Brain microvascular endothelial cell (primary cell): ENCODE measurements around the gene SKP1.

ENCODE experiments used
- DNase-seq: peaks from one replicate; pipeline ENCODE4 v3.0.0-alpha.2; 2020
- H3K27ac ChIP-seq: fragments of 250-450 bp; sonication (Bioruptor Pico); 2 replicates; pipeline ENCODE4 v1.5.1; 2020; ENCODE audit warnings: mild to moderate bottlenecking, moderate library complexity
- H3K27me3 ChIP-seq: fragments of 250-450 bp; sonication (Bioruptor Pico); replicated peaks from 2 replicates; pipeline ENCODE4 v1.5.1; 2020; ENCODE audit warnings: mild to moderate bottlenecking
- H3K36me3 ChIP-seq: fragments of 250-450 bp; sonication (Bioruptor Pico); replicated peaks from 2 replicates; pipeline ENCODE4 v1.5.1; 2020; ENCODE audit warnings: mild to moderate bottlenecking
- H3K4me3 ChIP-seq: 2 replicates; pipeline ENCODE4 v1.5.1; 2011; ENCODE audit warnings: low read depth, mild to moderate bottlenecking, control low read depth, low read length, moderate library complexity
- CTCF ChIP-seq: IDR thresholded peaks from 2 replicates; pipeline ENCODE4 v1.5.1; 2011; ENCODE audit warnings: low read depth, mild to moderate bottlenecking, moderate library complexity, low read length, control low read depth, inconsistent platforms; ENCODE audit errors: missing control alignments
- in situ Hi-C: cut with HindIII; loops from 2 replicates; pipeline ENCODE4 v1.10.0; 2017; ENCODE audit warnings: low sequenced_read_pairs, low pct_ligation_motif_present

The SKP1 gene

GRCh38 chr5:134124289-134125038 lies 52.3 kb downstream of the SKP1 start:
- Histone ChIP-seq H3K27me3 (no peaks in the 10 kb centered on the region), H3K36me3 (no peaks in the 10 kb centered on the region), H3K4me3 (no peak overlapping the region), H3K27ac (no peak overlapping the region)
- in situ Hi-C loops = loop anchor here (25.0 kb wide), 1 partner anchor 87 kb away; no protein-coding TSS in a partner anchor
- DNase-seq = no peak
- TF ChIP-seq CTCF = no peak

GRCh38 chr5:134123360-134123759 lies 53.4 kb downstream of the SKP1 start:
- no peak for DNase-seq
- Histone ChIP-seq H3K36me3 (no peaks in the 10 kb centered on the region), H3K27me3 (no peaks in the 10 kb centered on the region), H3K27ac (no peak overlapping the region), H3K4me3 (no peak overlapping the region)
- in situ Hi-C loops = no loop called here
- TF ChIP-seq CTCF = no peak

- in situ Hi-C loops = no loop called here
- TF ChIP-seq CTCF = no peak
- Histone ChIP-seq H3K4me3 (no peak overlapping the region), H3K27me3 (no peaks in the 10 kb centered on the region), H3K27ac (no peak overlapping the region), H3K36me3 (no peaks in the 10 kb centered on the region)
- DNase-seq = no peak
Measured at GRCh38 chr5:134122530-134122929, 54.2 kb downstream of the SKP1 start.

- in situ Hi-C loops = no loop called here
- TF ChIP-seq CTCF = no peak
Measured at GRCh38 chr5:134120386-134121138, 56.2 kb downstream of the SKP1 start.

GRCh38 chr5:134119720-134120119 lies 57.0 kb downstream of the SKP1 start:
- Histone ChIP-seq H3K4me3 (no peak overlapping the region), H3K27me3 (no peaks in the 10 kb centered on the region), H3K36me3 (no peaks in the 10 kb centered on the region), H3K27ac (no peak overlapping the region)
- no peak for TF ChIP-seq CTCF
- in situ Hi-C loops = no loop called here
- no peak for DNase-seq

More at GRCh38 chr5:134120386-134121138, 56.2 kb downstream of the SKP1 start:
- no peaks in the 10 kb centered on the region for H3K36me3 ChIP-seq
- H3K27me3 ChIP-seq = no peaks in the 10 kb centered on the region
- H3K27ac ChIP-seq = no peak overlapping the region
- no peak overlapping the region for H3K4me3 ChIP-seq
- no peak for DNase-seq
